PFSK-1 (cell line): ENCODE data around the gene MSL1.

Experiments
- FOXP2 ChIP-seq: optimal IDR thresholded peaks from 2 replicates; pipeline ENCODE3; 2011; ENCODE audit warnings: borderline replicate concordance, control low read depth, inconsistent platforms; ENCODE audit not compliant: insufficient read depth; ENCODE audit errors: extremely low read length, extremely low read depth
- POLR2AphosphoS5 ChIP-seq: IDR thresholded peaks from 2 replicates; pipeline ENCODE4 v1.6.1; 2012; ENCODE audit warnings: low read depth, mild to moderate bottlenecking, control low read depth, low read length, moderate library complexity
- REST ChIP-seq, 2 experiments: IDR thresholded peaks; 2 replicates each; pipeline versions ENCODE4 v1.6.1 to v1.8.0; 2011 to 2012; ENCODE audit warnings: low read depth in 2 of 2, low read length in 2 of 2, control low read depth in 1 of 2, inconsistent platforms in 1 of 2, mild to moderate bottlenecking in 1 of 2, moderate library complexity in 1 of 2; ENCODE audit not compliant: insufficient read depth in 1 of 2
- SIN3A ChIP-seq: IDR thresholded peaks from 2 replicates; pipeline ENCODE4 v1.6.1; 2012; ENCODE audit warnings: mild to moderate bottlenecking, low read length, moderate library complexity, borderline replicate concordance; ENCODE audit not compliant: insufficient read depth
- TAF1 ChIP-seq: IDR thresholded peaks from 2 replicates; pipeline ENCODE4 v1.6.1; 2012; ENCODE audit warnings: low read length, control low read depth, borderline replicate concordance; ENCODE audit not compliant: insufficient read depth

MSL1 gene

GRCh38 chr17:40084477-40084876 lies 37.3 kb upstream of the MSL1 start:
- no peak for TF ChIP-seq FOXP2
- TF ChIP-seq SIN3A, result no peak
- TF ChIP-seq TAF1, result no peak
- no peak for TF ChIP-seq POLR2AphosphoS5
- no peak for TF ChIP-seq REST (IDR thresholded peaks at IDR 0.05; ENCODE audit: insufficient read depth in 1 of 2, low read depth in 2 of 2, low read length in 2 of 2)

GRCh38 chr17:40086150-40087044 lies 35.4 kb upstream of the MSL1 start:
- no peak for TF ChIP-seq TAF1
- no peak for TF ChIP-seq FOXP2
- no peak for TF ChIP-seq POLR2AphosphoS5
- TF ChIP-seq REST (IDR thresholded peaks at IDR 0.05; ENCODE audit: insufficient read depth in 1 of 2, low read depth in 2 of 2, low read length in 2 of 2), result no peak
- no peak for TF ChIP-seq SIN3A

GRCh38 chr17:40087049-40087794 lies 34.5 kb upstream of the MSL1 start:
- TF ChIP-seq FOXP2, result no peak
- no peak for TF ChIP-seq SIN3A
- TF ChIP-seq REST (IDR thresholded peaks at IDR 0.05; ENCODE audit: insufficient read depth in 1 of 2, low read depth in 2 of 2, low read length in 2 of 2), result no peak
- TF ChIP-seq POLR2AphosphoS5, result no peak
- TF ChIP-seq TAF1, result no peak

GRCh38 chr17:40087903-40088718 lies 33.7 kb upstream of the MSL1 start:
- no peak for TF ChIP-seq TAF1
- no peak for TF ChIP-seq REST (IDR thresholded peaks at IDR 0.05; ENCODE audit: insufficient read depth in 1 of 2, low read depth in 2 of 2, low read length in 2 of 2)
- no peak for TF ChIP-seq POLR2AphosphoS5
- TF ChIP-seq FOXP2, result no peak
- TF ChIP-seq SIN3A, result no peak
